ENCODE results near the gene RERE. TPM values are rescaled to one million over a fixed set of nuclear protein-coding genes. Genes with fewer than 3 reads are reported as not detected.

RERE gene
- total and polyA plus RNA-seq, 2 experiments from 2014 or later, result 39.8 to 62.8 TPM

DNA sequence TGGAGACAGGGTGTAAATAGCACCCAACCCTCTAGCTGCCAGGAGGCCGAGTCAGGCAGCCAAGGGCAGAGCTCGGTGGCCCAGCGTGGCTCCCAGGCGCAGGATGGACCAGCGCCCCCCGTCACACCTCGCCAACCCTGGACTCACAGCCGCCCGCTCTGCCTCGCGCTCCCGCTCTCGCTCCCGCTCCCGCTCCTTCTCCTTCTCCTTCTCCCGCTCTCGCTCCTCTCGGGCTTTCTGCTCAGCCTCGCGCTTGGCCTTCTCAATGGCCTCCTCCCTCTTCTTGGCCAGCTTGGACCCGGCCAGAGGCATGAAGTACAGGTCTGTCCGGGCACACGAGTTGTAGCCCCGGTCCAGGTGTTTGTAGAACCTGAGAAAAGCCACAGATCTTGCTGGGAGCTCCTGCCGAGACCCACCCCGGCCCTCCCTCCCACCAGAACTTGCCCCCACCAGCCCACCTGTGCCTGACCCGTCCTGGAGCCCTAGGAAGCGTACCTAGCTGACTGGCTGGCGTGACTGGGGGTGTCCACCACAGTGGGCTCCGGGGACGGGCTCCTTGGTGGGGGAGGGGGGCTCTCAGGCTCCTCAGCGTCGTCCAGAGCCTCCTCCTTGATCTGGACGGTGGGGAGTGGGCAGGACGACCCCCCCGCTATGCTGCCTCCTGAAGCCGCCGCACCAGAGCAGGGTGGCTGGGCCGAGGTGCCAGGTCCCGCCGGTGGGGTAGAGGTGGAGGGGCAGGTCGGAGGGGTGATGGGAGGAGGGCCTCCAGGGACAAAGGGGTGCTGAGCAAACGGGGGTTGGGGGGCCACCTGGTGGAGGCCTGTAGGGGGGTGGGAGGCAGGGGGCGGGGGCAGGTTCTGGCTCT is 457.6 kb downstream of the RERE start:
- Histone ChIP-seq H3K4me1 (ENCODE audit: insufficient read depth) (peaks cover 17% of the 10 kb centered on the region), H3K4me3 (no peak overlapping the region), H3K27ac (no peak overlapping the region), H3K9me2 (replicated peaks; ENCODE audit: insufficient read depth) (no peaks in the 10 kb centered on the region), H4K20me1 (ENCODE audit: insufficient read depth, poor library complexity, severe bottlenecking) (peaks cover 24% of the 10 kb centered on the region), H2AFZ (no peak overlapping the region), H3K36me3 (replicated peaks; ENCODE audit: insufficient read depth, low read depth) (no peaks in the 10 kb centered on the region), H3K79me2 (peaks cover 23% of the 10 kb centered on the region), H3K9me3 (ENCODE audit: low read depth) (no peaks in the 10 kb centered on the region), H3K27me3 (no peaks in the 10 kb centered on the region), H3K4me2 (no peak overlapping the region)
- WGBS (ENCODE audit: low lambda C conversion rate, missing lambda C conversion rate), result 99% methylated on average over 30 of the region's 44 CpGs
- TF ChIP-seq EZH2 (IDR thresholded peaks at IDR 0.05; ENCODE audit: borderline replicate concordance) (no peak), EZH2phosphoT487 (IDR thresholded peaks at IDR 0.05; ENCODE audit: low read depth, severe bottlenecking, unreplicated experiment) (no peak)
- TF ChIP-seq, protein P1, sequence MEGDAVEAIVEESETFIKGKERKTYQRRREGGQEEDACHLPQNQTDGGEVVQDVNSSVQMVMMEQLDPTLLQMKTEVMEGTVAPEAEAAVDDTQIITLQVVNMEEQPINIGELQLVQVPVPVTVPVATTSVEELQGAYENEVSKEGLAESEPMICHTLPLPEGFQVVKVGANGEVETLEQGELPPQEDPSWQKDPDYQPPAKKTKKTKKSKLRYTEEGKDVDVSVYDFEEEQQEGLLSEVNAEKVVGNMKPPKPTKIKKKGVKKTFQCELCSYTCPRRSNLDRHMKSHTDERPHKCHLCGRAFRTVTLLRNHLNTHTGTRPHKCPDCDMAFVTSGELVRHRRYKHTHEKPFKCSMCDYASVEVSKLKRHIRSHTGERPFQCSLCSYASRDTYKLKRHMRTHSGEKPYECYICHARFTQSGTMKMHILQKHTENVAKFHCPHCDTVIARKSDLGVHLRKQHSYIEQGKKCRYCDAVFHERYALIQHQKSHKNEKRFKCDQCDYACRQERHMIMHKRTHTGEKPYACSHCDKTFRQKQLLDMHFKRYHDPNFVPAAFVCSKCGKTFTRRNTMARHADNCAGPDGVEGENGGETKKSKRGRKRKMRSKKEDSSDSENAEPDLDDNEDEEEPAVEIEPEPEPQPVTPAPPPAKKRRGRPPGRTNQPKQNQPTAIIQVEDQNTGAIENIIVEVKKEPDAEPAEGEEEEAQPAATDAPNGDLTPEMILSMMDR (IDR thresholded peaks at IDR 0.05; ENCODE audit: poor library complexity), result no peak
- no peak for DNase-seq (ENCODE audit: low spot score)

DNA sequence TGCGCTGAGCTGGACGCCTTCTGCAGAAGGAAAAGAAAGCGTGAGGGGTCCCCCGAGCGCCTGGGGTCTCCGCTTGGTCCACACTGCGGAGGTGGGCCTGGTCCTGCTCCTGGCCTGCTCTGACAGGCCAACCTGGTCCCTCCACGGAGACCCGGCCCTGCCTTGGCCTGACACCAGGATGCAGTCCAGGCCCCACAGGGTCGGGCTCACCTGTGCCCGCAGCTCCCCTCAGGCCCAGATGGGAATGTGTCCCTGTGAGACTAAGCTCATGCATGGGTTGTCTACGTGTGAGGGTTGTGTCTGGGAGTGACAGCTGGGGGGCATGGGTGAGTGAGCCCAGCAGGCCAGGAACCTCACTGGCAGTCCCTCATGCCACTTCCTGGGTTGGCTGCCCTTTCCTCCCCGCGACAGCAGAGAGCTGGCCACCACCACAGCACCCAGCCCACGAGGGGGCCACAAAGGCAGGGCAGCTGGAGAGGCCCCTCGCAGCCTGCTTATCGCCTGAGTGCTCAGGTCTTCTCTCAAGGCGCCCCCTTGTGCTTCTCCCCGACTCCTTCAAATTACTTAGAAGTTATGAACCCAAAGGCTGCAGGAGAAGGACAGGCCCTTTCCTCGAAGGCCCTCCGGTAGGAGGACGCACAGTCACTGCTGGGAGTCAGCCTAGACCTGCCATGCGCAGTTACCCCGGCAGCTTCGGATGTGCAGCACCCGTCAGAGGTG is 458.4 kb downstream of the RERE start:
- H3K27ac ChIP-seq, result no peak overlapping the region

DNA sequence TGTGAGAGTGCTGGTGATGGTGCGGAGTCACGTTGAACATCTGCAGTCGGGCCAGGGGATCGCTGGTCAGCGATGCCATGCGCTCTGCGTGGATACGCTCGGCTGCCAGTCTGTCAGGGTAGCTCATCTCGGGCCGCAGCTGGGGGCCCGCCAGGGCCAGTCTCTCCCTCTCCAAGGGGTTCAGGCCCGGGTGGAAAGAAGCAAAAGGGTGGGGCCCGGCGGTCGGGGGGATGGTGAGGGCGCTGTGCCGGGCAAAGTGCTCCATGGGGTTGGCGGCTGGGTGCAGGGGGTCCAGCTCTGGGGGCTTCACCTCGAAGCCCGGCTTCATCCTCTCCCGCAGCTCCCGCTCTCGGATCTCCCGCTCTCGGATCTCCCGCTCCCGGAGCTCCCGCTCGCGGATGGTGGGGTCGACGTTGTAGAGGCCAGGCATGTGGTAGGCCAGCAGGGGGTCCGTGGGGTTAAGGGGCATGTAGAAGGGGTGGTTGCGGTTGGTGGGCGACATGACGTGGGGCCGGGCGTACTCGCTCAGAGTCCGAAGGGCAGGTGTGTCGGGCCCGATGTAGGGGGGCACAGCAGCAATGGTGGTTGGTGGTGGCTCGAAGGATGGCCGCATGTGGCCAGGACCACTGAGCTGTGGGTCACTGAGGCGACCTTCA is 459.1 kb downstream of the RERE start:
- H3K4me2 ChIP-seq, result no peak overlapping the region
- TF ChIP-seq, protein P1 (IDR thresholded peaks at IDR 0.05; ENCODE audit: poor library complexity), result no peak
- TF ChIP-seq EZH2 (IDR thresholded peaks at IDR 0.05; ENCODE audit: borderline replicate concordance) (no peak), EZH2phosphoT487 (IDR thresholded peaks at IDR 0.05; ENCODE audit: low read depth, severe bottlenecking, unreplicated experiment) (no peak)
- H3K9me2 ChIP-seq (replicated peaks; ENCODE audit: insufficient read depth), result no peaks in the 10 kb centered on the region
- H3K4me1 ChIP-seq (ENCODE audit: insufficient read depth), result peaks cover 2% of the 10 kb centered on the region
- H3K9me3 ChIP-seq (ENCODE audit: low read depth), result no peaks in the 10 kb centered on the region
- no peaks in the 10 kb centered on the region for H3K27me3 ChIP-seq
- no peaks in the 10 kb centered on the region for H3K36me3 ChIP-seq (replicated peaks; ENCODE audit: insufficient read depth, low read depth)
- peaks cover 16% of the 10 kb centered on the region for H4K20me1 ChIP-seq (ENCODE audit: insufficient read depth, poor library complexity, severe bottlenecking)
- DNase-seq (ENCODE audit: low spot score), result no peak
- no peak overlapping the region for H3K4me3 ChIP-seq
- H3K27ac ChIP-seq, result no peak overlapping the region
- no peak overlapping the region for H2AFZ ChIP-seq
- 98% methylated on average over 29 of the region's 46 CpGs for WGBS (ENCODE audit: low lambda C conversion rate, missing lambda C conversion rate)
- H3K79me2 ChIP-seq, result peaks cover 9% of the 10 kb centered on the region

More for the DNA sequence above, 458.4 kb downstream of the RERE start:
- no peaks in the 10 kb centered on the region for H3K9me3 ChIP-seq (ENCODE audit: low read depth)
- 95% methylated on average over 26 of the region's 26 CpGs for WGBS (ENCODE audit: low lambda C conversion rate, missing lambda C conversion rate)
- no peak overlapping the region for H2AFZ ChIP-seq
- H3K4me3 ChIP-seq, result no peak overlapping the region
- H3K27me3 ChIP-seq, result no peaks in the 10 kb centered on the region
- no peaks in the 10 kb centered on the region for H3K36me3 ChIP-seq (replicated peaks; ENCODE audit: insufficient read depth, low read depth)
- no peaks in the 10 kb centered on the region for H3K9me2 ChIP-seq (replicated peaks; ENCODE audit: insufficient read depth)
- no peak overlapping the region for H3K4me2 ChIP-seq
- H3K79me2 ChIP-seq, result peaks cover 16% of the 10 kb centered on the region
- peaks cover 9% of the 10 kb centered on the region for H3K4me1 ChIP-seq (ENCODE audit: insufficient read depth)
- TF ChIP-seq EZH2phosphoT487 (IDR thresholded peaks at IDR 0.05; ENCODE audit: low read depth, severe bottlenecking, unreplicated experiment) (no peak), EZH2 (IDR thresholded peaks at IDR 0.05; ENCODE audit: borderline replicate concordance) (no peak)
- TF ChIP-seq, protein P1 (IDR thresholded peaks at IDR 0.05; ENCODE audit: poor library complexity), result no peak
- H4K20me1 ChIP-seq (ENCODE audit: insufficient read depth, poor library complexity, severe bottlenecking), result peaks cover 21% of the 10 kb centered on the region
- DNase-seq (ENCODE audit: low spot score), result no peak

Data from hepatocyte (in vitro differentiated cells).